Adrenal gland (tissue), 12 donors: ENCODE results near the gene LPP. TPM values are rescaled to one million over a fixed set of nuclear protein-coding genes. Genes with fewer than 3 reads are reported as not detected.

Source experiments
- DNase-seq, 7 donors: peaks; one replicate each; pipeline ENCODE4 v3.0.0-alpha.2; 2019 to 2020
- H3K27ac ChIP-seq, 5 donors: fragments of 200-600 bp; sonication (generic) in 4 of 5; 1 replicate in 3 of 5; 2 replicates in 2 of 5; pipeline versions ENCODE4 v1.5.1 to v1.8.0; 2016 to 2020; ENCODE audit warnings: mild to moderate bottlenecking in 1 of 5
- H3K27me3 ChIP-seq: fragments of 200-600 bp; 2 replicates; pipeline ENCODE4 v1.8.0; 2021
- H3K36me3 ChIP-seq, 2 donors: fragments of 200-600 bp; replicated peaks in 1 of 2; 1 replicate in 1 of 2; 2 replicates in 1 of 2; pipeline versions ENCODE4 v1.5.1 to v1.8.0; 2018 to 2022
- H3K4me1 ChIP-seq, 2 donors: fragments of 200-600 bp; replicated peaks in 1 of 2; 1 replicate in 1 of 2; 2 replicates in 1 of 2; pipeline versions ENCODE4 v1.5.1 to v1.8.0; 2018 to 2021
- H3K4me3 ChIP-seq, 4 donors: fragments of 200-600 bp; sonication (generic) in 3 of 4; one replicate each; pipeline ENCODE4 v1.5.1; 2016 to 2018
- H3K9me3 ChIP-seq, 3 donors: fragments of 200-600 bp; sonication (generic) in 1 of 3; replicated peaks in 1 of 3; 1 replicate in 2 of 3; 2 replicates in 1 of 3; pipeline versions ENCODE4 v1.5.1 to v1.8.0; 2016 to 2021
- CTCF ChIP-seq, 6 experiments: fragments of 450-650 bp in 4 of 6; fragments of 200-600 bp in 2 of 6; sonication (generic) in 1 of 6; IDR thresholded peaks; 1 replicate in 5 of 6; 2 replicates in 1 of 6; pipeline versions ENCODE4 v1.5.1 to v1.8.0; 2016 to 2021; ENCODE audit warnings: antibody characterized with exemption in 6 of 6, mild to moderate bottlenecking in 2 of 6, moderate library complexity in 1 of 6
- POLR2A ChIP-seq, 2 donors: fragments of 450-650 bp; IDR thresholded peaks; one replicate each; pipeline ENCODE4 v1.6.1; 2017; ENCODE audit warnings: antibody characterized with exemption in 2 of 2, mild to moderate bottlenecking in 2 of 2, moderate library complexity in 1 of 2
- WGBS, 4 donors: extraction: QIAGEN DNeasy Blood & Tissue Kit in 2 of 4; methylation state at CpG; one replicate each; pipeline versions ENCODE4 v1.1.5 to v1.1.7; 2013 to 2017; 5-methylcytosine and 5-hydroxymethylcytosine counted together
- intact Hi-C, 2 donors: fragments of 100-400 bp; cut with DNase I; formaldehyde crosslinking; loops; one replicate each; pipeline versions ENCODE4 v1.14.1 to v1.15.0; 2022 to 2023
- polyA plus RNA-seq, 3 donors: library from polyadenylated mRNA; stranded (reverse); fragments of 200-250 nt in 2 of 3; fragments of 350-450 nt in 1 of 3; fragmentation: Illumina TruSeq in 1 of 3; extraction: RNeasy Lipid Tissue Mini Kit (QIAGEN cat#74804) in 1 of 3; gene quantifications; one replicate each; pipeline ENCODE4 v1.2.3, GENCODE V29; 2013 to 2014
- total RNA-seq, 9 donors: library from RNA; depleted of rRNA in 4 of 9; stranded (reverse); fragments of >200 nt in 4 of 9; fragments of 120-200 nt in 1 of 9; fragmentation: NEBNext Ultra II Directional in 1 of 9; extraction: Animal tissue kit (Norgen Biotek cat#: 25700) in 1 of 9; gene quantifications; one replicate each; pipeline versions ENCODE4 v1.1.0 to v1.2.4, GENCODE V29; 2013 to 2023
- donor health status: healthy with polysubstance abuse.
- donor health status: Bipolar disorder and iron deficiency.
- donor health status: DM: yes; HTN: yes; CAD: no.
- donor health status: DM: no; HTN: no; CAD: no.
- donor health status: DM: no; HTN: no; CAD: no.
- donor health status: DM: yes; HTN: yes; CAD: no.

The LPP gene
- total and polyA plus RNA-seq, 12 donors, result 7.0 to 170 (median 101) TPM

GRCh38 chr3:188415196-188415595 is 261.2 kb downstream of the LPP start:
- TF ChIP-seq CTCF (IDR thresholded peaks at IDR 0.05) (no peak), POLR2A (IDR thresholded peaks at IDR 0.05) (no peak)
- no peaks in the 10 kb centered on the region for H3K4me1 ChIP-seq
- no peaks in the 10 kb centered on the region for H3K27me3 ChIP-seq
- WGBS, 4 donors, result 55 to 97% (median 81%) methylated on average over 3 of the region's 3 CpGs
- no peaks in the 10 kb centered on the region for H3K9me3 ChIP-seq
- no peaks in the 10 kb centered on the region for H3K36me3 ChIP-seq
- intact Hi-C loops, result no loop called here
- H3K27ac ChIP-seq, result no peak overlapping the region
- no peak for DNase-seq
- H3K4me3 ChIP-seq, result no peak overlapping the region

GRCh38 chr3:188416041-188416440 is 262.1 kb downstream of the LPP start:
- H3K27ac ChIP-seq, result no peak overlapping the region
- no peaks in the 10 kb centered on the region for H3K27me3 ChIP-seq
- 90 to 100% (median 99%) methylated on average over 1 of the region's 1 CpG for WGBS, 4 donors
- DNase-seq, result no peak
- TF ChIP-seq POLR2A (IDR thresholded peaks at IDR 0.05), result no peak
- no peak for TF ChIP-seq CTCF (IDR thresholded peaks at IDR 0.05)
- no peak overlapping the region for H3K4me3 ChIP-seq
- H3K36me3 ChIP-seq, result no peaks in the 10 kb centered on the region
- H3K9me3 ChIP-seq, result no peaks in the 10 kb centered on the region
- peaks cover 0 to 7% of the 10 kb centered on the region in 2 donors for H3K4me1 ChIP-seq
- intact Hi-C loops, result no loop called here

- DNase-seq, result no peak
- intact Hi-C loops, result no loop called here
- no peak overlapping the region for H3K4me3 ChIP-seq
- H3K27me3 ChIP-seq, result no peaks in the 10 kb centered on the region
- H3K27ac ChIP-seq, result no peak overlapping the region
- H3K4me1 ChIP-seq, result peaks cover 0 to 20% of the 10 kb centered on the region in 2 donors
- no peaks in the 10 kb centered on the region for H3K36me3 ChIP-seq
- no peak for TF ChIP-seq CTCF (IDR thresholded peaks at IDR 0.05)
- no peak for TF ChIP-seq POLR2A (IDR thresholded peaks at IDR 0.05)
- WGBS, 4 donors, result 74 to 87% (median 79%) methylated on average over 3 of the region's 3 CpGs
- no peaks in the 10 kb centered on the region for H3K9me3 ChIP-seq
Observed at GRCh38 chr3:188417271-188417696, 263.3 kb downstream of the LPP start.

GRCh38 chr3:188417766-188418165 is 263.8 kb downstream of the LPP start:
- no peak overlapping the region for H3K27ac ChIP-seq
- TF ChIP-seq CTCF (IDR thresholded peaks at IDR 0.05) (no peak), POLR2A (IDR thresholded peaks at IDR 0.05) (no peak)
- H3K9me3 ChIP-seq, result no peaks in the 10 kb centered on the region
- no peak for DNase-seq
- 81 to 88% (median 85%) methylated on average over 3 of the region's 3 CpGs for WGBS, 4 donors
- intact Hi-C loops, result no loop called here
- H3K4me3 ChIP-seq, result no peak overlapping the region
- H3K4me1 ChIP-seq, result peaks cover 0 to 21% of the 10 kb centered on the region in 2 donors
- H3K36me3 ChIP-seq, result no peaks in the 10 kb centered on the region
- no peaks in the 10 kb centered on the region for H3K27me3 ChIP-seq
